GM20000 (cell line): ENCODE results near the gene CPNE4.

Experiments used
- DNase-seq: peaks from one replicate; pipeline ENCODE4 v3.0.0; 2012; ENCODE audit warnings: low spot score
- TF ChIP-seq, protein P1 (sequence below): IDR thresholded peaks from 2 replicates; pipeline ENCODE4 v1.5.1; 2012; ENCODE audit warnings: mild to moderate bottlenecking, control low read depth; ENCODE audit errors: extremely low read depth, missing control alignments

CPNE4 gene

DNA sequence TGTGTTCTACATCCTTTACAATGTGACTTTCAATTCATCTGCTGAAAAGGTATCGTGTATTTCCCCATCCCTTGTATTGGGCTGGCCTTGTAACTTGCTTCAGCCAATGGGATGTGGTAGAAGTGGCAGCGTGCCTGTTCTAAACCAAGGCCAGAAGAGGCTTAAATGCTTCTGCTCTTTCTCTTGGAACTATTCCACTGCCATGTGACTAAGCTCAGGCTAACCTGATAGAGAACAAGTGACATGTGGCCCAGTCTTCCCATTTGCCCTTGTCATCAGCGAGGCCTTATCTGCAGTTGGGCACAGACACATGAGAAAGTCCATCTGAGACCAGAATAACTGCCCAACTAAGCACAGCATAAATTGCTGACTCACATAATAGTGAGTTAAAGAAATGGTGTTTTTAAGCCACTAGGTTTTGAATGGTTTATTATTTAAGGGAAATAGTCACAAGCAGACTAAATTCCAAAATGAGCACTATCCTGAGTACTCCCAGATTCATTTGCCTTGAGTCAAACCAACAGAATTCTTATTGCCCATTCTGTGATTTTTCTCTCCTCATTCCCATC is 230.2 kb downstream of the CPNE4 start:
- no peak for DNase-seq
- TF ChIP-seq, protein P1, sequence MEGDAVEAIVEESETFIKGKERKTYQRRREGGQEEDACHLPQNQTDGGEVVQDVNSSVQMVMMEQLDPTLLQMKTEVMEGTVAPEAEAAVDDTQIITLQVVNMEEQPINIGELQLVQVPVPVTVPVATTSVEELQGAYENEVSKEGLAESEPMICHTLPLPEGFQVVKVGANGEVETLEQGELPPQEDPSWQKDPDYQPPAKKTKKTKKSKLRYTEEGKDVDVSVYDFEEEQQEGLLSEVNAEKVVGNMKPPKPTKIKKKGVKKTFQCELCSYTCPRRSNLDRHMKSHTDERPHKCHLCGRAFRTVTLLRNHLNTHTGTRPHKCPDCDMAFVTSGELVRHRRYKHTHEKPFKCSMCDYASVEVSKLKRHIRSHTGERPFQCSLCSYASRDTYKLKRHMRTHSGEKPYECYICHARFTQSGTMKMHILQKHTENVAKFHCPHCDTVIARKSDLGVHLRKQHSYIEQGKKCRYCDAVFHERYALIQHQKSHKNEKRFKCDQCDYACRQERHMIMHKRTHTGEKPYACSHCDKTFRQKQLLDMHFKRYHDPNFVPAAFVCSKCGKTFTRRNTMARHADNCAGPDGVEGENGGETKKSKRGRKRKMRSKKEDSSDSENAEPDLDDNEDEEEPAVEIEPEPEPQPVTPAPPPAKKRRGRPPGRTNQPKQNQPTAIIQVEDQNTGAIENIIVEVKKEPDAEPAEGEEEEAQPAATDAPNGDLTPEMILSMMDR, result no peak

GRCh38 chr3:131803113-131803512 is 231.7 kb downstream of the CPNE4 start:
- TF ChIP-seq, protein P1, result no peak
- DNase-seq, result no peak

GRCh38 chr3:131802029-131802428 is 232.8 kb downstream of the CPNE4 start:
- no peak for DNase-seq
- TF ChIP-seq, protein P1, result no peak

DNA sequence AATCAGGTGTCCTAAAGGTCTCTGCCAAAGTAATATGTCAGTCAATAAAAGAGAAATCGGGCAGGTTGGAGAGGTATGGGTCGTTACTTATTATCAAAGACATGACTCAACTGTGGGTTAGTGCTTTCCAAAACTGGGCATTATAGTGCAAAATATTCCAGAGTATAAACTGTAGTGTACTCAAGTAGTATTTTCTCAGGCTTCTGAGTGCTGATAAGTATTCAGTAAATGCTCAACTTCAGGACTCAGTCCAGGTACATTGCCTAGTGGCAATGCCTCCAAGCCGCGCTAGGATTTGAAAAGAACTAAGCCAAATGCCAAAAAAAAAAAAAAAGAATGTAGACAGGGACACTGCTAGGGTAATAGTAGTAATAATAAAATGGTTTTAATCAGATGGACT is 233.2 kb downstream of the CPNE4 start:
- TF ChIP-seq, protein P1, result no peak

GRCh38 chr3:131797776-131798175 is 237.0 kb downstream of the CPNE4 start:
- no peak for DNase-seq

More for the DNA sequence above, 233.2 kb downstream of the CPNE4 start:
- no peak for DNase-seq

DNA sequence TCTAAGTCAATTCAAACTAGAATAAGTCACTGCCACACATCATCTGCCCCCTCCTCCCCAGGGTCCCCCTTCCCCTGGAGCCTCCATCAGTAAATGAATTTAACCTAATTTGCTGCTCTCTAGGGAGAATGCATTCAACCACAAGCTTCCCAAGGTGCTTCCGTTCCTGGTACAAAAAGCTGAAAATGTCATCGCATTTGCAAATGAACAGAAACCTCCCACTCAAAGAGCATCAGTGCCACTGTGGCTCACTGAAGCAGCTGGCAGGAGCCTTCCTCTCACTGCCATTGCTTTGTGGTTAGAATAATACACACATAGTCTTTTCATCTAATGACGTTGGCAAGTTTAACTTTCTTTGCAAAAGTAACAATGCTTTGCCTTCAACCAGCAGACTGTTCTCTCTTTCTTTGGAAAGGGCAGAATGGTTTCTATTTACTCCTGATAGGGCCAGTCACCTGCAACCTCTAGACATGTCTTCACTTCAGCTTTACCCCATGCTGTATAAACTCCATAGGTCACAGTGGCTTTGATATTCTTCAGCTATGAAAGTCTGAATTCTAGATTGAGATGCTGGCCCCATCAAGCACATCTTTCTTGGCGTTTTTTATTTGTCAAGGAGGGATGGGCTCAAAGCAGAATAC is 238.1 kb downstream of the CPNE4 start:
- TF ChIP-seq, protein P1, result no peak
- no peak for DNase-seq

More at GRCh38 chr3:131797776-131798175, 237.0 kb downstream of the CPNE4 start:
- TF ChIP-seq, protein P1, result no peak

GRCh38 chr3:131796111-131796510 is 238.7 kb downstream of the CPNE4 start:
- no peak for DNase-seq
- TF ChIP-seq, protein P1, result no peak
